GM06990 (cell line): ENCODE measurements around the gene TSGA10.

ENCODE experiments used
- DNase-seq: peaks from one replicate; pipeline ENCODE4 v3.0.0-alpha.2; 2011; ENCODE audit not compliant: insufficient read length; ENCODE audit errors: extremely low read depth
- H3K27me3 ChIP-seq: replicated peaks from 2 replicates; pipeline ENCODE4 v1.6.0; 2011; ENCODE audit warnings: low read length; ENCODE audit not compliant: control insufficient read depth, insufficient read depth
- H3K36me3 ChIP-seq: 2 replicates; pipeline ENCODE4 v1.5.1; 2011; ENCODE audit warnings: low read length; ENCODE audit not compliant: control insufficient read depth, insufficient read depth
- H3K4me3 ChIP-seq: replicated peaks from 2 replicates; pipeline ENCODE4 v1.5.1; 2011; ENCODE audit warnings: low read depth, mild to moderate bottlenecking, control low read depth, low read length
- TF ChIP-seq, protein P1 (sequence below): IDR thresholded peaks from 2 replicates; pipeline ENCODE4 v1.5.1; 2011; ENCODE audit warnings: low read length, control low read depth, mild to moderate bottlenecking, inconsistent platforms; ENCODE audit not compliant: insufficient read depth, poor library complexity, severe bottlenecking

The TSGA10 gene

DNA sequence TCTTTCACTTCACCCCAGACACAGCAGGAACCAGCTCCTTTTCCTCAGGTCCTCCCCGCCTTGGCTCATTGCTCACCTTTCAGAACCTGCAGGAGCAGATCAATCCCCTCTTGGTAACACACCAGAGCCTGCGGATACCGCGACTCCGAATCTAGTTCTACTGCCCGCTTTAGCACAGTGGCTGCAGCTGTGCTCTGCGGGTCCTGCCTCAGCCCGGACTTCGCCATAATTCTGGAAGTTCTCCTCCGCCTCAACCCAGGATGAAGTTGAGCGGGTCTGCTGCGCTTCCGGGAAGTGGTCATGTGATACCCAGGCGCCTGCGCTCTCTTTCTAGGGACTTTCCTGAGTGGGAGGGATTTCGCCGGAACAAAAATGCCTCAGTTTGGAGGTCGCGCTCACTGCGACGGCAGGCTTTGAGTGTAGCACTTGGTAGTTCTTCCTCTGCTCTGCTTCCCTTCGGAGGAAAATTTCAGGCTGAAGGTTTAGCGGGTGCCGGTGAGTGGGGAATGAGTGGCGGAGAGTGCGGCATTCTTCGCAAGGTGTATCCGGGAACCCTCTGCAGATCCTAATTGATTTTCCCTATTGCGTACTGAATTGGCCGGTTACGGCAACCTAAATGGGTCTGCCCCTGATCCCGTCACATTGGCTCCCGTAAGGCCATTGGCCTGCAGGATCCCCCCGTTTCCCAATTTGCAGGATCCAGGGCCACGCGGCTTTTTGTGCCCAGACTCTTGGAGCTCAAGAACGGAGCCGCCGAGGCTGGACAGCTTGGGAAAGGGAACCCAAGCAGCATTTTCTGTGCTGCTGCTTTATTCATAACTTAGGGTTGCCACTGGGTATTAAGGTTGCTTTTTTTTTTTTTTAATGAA, 26.2 kb upstream of the TSGA10 start, which contains the start of the genes MITD1 and MRPL30:
TSS of gene MITD1 (minus strand) at position 304 of the 869 bp plus-strand sequence. CDS start at position 227, 77 bp downstream.
TSS of gene MRPL30 (plus strand) at position 430 of the 869 bp plus-strand sequence. CDS start 5,020 bp downstream, outside the sequence.
- Histone ChIP-seq H3K36me3 (no peaks in the 10 kb centered on the region), H3K27me3 (no peaks in the 10 kb centered on the region), H3K4me3 (peak within 1 kb of the TSS; percentile 99)
- peak; percentile 89 for DNase-seq
- TF ChIP-seq, protein P1, sequence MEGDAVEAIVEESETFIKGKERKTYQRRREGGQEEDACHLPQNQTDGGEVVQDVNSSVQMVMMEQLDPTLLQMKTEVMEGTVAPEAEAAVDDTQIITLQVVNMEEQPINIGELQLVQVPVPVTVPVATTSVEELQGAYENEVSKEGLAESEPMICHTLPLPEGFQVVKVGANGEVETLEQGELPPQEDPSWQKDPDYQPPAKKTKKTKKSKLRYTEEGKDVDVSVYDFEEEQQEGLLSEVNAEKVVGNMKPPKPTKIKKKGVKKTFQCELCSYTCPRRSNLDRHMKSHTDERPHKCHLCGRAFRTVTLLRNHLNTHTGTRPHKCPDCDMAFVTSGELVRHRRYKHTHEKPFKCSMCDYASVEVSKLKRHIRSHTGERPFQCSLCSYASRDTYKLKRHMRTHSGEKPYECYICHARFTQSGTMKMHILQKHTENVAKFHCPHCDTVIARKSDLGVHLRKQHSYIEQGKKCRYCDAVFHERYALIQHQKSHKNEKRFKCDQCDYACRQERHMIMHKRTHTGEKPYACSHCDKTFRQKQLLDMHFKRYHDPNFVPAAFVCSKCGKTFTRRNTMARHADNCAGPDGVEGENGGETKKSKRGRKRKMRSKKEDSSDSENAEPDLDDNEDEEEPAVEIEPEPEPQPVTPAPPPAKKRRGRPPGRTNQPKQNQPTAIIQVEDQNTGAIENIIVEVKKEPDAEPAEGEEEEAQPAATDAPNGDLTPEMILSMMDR, result no peak

DNA sequence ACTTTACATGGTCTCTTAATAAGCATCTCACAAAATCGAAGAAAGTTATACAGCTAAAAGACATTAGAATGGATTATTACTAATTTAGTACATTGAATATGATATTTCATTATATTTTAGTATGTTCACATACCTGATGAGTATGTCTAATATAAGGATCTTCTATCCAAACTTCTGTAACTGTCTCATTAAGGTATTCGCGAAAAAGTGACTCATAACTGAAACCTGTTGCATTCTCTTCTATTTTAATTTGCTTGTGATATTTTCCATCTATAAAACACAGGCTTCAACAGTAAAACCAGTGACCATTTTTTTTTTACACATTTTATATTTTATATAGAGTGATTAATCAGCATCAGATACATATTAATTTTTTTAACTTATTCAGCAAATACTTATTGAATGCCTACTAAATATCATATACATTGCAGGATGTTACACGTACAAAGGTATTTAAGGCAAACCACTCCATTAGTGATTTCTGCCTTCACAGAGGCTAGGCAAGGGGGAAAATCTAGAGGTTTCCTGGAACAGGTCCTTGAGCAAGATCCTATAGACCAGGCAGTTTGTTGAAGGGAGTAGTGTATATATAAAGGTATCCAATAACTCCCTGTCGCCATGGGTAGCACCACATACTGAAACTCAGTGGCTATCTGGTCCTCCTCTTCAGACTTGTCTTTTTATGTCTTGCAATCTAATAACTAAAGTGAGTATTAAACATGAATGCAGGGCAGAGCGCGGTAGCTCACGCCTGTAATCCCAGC, 16.8 kb upstream of the TSGA10 start:
- no peaks in the 10 kb centered on the region for H3K27me3 ChIP-seq
- no peak overlapping the region for H3K4me3 ChIP-seq

DNA sequence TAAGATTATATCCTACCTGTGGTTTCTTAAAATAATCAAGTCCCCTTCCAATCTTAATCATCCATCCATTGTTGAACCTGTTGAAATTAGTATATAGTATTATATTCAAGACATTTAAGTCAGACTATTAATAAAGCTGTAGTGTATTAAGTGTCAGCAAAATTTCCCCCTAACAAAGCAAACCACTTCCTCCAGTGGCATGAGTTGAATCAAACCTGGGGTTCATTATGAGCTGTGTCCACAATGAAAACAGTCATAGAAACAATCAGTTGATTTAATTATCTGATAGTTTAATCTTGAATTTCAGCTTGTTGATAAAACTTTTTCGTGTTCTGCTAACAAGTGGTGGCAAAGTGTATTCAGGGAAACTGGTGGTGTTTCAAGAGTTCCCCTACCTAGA, 14.8 kb upstream of the TSGA10 start:
- Histone ChIP-seq H3K4me3 (no peak overlapping the region), H3K27me3 (no peaks in the 10 kb centered on the region), H3K36me3 (peaks cover 8% of the 10 kb centered on the region)
- TF ChIP-seq, protein P1, result no peak
- no peak for DNase-seq

More for the DNA sequence above, 16.8 kb upstream of the TSGA10 start:
- DNase-seq, result no peak
- TF ChIP-seq, protein P1, result no peak
- H3K36me3 ChIP-seq, result peaks cover 7% of the 10 kb centered on the region

DNA sequence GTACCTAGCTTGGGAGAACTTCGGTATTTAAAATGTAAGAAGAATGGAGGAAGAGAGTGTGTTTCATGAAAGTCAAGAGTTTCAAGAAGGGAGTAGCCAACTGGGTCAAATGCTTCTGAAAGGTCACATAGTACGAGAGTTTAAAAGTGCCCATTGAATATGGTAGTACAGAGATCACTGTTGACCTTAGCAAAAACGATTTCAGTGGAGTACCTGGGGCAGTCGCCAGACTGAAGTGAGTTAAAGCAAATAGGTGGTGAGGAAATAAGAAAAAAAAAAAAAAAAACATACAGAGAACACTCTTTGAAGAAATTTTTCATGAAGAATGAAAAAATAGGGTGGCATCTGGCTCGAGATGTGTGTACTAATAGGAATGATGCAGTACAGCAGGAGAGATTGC, 11.5 kb upstream of the TSGA10 start:
- TF ChIP-seq, protein P1, result no peak
- no peak for DNase-seq
- Histone ChIP-seq H3K4me3 (no peak overlapping the region), H3K36me3 (peaks cover 8% of the 10 kb centered on the region), H3K27me3 (no peaks in the 10 kb centered on the region)

DNA sequence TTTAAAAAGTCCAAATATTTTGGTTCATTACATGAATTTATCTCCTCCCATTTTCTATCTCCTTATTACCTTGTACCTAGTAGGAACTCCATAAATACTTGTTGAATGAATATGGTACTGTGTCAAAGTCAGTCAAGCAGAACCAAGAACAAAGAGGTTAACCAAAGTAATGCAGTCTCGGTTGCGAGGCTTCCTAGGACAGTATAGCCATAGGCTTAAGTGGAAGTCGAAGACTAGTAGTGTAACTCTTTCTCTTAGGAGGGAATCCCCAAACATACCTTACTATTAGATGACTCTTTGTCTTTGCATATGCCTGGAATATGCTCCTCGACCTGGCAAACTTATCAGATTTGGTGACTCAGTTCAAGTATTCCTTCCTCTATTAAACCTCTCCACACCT, 4.9 kb upstream of the TSGA10 start:
- no peak for DNase-seq
- TF ChIP-seq, protein P1, result no peak
- H3K36me3 ChIP-seq, result no peaks in the 10 kb centered on the region

More for the DNA sequence above, 4.9 kb upstream of the TSGA10 start:
- no peaks in the 10 kb centered on the region for H3K27me3 ChIP-seq
- H3K4me3 ChIP-seq, result no peak overlapping the region
